GM15510 (cell line): ENCODE measurements around the gene TRIM31.

Experiments used
- POLR2A ChIP-seq: IDR thresholded peaks from 3 replicates; pipeline ENCODE4 v1.6.1; 2011; ENCODE audit warnings: borderline replicate concordance; ENCODE audit not compliant: insufficient read length; ENCODE audit errors: extremely low read depth

Gene TRIM31

DNA sequence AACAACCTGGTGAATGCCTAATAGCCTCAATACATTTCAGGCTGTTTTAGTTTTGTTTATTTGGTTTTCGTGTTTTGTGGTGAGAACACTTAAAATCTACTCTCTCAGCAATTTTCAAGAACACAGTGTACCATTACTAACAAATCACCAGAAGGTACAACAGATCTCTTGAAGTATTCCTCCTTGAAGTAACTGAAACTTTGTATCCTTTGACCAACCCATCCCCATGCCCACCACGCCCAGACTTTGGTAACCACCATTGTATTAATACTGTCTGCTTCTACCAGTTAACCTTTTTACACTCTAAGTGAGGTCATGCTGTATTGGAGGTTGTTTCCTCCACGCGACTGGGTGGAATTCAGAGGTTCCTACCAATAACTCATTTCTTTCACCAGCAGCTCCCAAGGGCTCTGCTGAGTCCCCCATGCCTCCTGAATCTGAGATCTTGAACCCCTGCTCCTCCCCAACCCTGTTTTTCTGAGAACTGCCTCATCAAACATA, 17.3 kb upstream of the TRIM31 start:
- no peak for TF ChIP-seq POLR2A

DNA sequence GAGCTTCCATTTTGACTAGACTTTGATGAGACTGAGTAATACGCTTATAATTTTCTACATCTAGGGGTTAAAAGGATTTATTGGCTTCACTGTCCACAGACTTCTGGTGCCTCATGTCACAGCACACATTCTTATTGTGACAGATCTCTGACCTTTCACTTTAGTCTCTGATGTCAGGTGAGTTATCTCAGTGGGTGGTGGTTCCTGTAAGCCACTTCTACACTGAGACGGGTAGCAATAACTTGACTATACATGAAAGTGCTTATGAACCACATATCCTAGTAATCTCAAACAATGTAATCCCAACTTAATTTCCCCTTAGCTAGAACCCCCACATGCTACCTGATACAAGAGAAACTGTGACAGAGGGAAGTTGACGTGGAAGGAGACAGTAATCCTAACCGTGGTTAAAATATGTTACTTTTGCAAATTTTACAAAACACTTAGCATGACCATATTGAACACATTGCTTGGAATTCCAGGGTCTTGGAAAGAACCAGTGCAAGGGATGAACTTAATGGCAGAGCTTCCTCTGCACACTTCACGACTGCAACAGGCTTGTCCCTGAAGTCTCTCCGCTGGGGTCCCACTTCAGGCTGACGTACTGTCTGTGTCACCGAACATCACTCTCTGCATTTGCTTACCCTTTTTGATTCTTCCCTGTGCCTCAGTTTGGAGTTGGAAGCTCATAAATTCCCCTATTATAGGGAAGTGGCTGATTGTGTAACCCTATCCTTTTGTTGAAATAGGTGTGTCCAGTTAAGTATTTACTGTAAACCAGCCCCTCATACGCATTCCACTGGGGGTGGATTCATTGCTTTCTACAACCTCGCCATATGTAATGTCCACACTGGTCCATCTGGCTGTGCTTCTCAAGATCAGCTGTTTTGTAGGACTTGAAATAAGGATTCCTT, 16.6 kb upstream of the TRIM31 start:
- no peak for TF ChIP-seq POLR2A

DNA sequence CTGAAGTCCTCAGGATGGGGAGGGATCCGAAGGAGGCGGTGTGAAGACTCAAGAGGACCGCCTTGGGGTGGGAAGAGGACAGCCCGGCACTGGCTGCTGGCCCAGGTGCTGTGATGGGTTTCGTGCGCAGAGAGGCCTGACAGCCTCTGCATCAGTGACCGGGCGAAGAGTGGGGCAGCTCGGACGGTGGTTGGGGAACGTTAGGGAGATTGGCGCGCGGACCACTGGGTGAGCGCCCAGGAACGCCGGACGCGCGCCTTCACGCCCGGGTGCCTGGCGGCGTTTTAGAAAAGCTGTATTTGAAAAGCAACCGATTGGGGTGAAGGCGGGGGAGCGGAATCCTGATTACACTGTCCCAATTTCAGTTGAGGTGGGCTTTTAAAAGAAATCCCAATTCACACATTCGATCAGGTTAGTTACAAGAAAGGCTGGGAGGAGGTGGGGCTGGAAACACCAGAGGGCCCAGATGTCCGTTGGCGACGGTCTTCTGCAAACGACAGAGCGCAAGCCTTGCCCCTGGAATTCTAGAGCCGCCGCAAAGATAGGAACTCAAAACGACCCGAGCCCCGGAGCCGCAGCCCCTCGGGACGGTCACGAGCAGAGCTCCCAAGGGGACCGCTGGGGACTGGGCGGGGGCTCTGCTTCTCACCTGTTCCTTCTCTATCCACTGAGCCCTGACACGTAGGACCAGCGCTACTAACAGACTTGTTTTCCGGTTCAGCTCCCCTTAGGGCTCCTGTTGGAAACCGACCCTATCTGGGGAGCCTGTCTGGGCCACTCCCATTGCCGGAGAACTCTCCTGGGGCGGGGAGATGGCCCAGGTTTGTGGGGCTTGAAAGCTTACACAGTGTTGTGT, 14.6 kb upstream of the TRIM31 start:
- no peak for TF ChIP-seq POLR2A

DNA sequence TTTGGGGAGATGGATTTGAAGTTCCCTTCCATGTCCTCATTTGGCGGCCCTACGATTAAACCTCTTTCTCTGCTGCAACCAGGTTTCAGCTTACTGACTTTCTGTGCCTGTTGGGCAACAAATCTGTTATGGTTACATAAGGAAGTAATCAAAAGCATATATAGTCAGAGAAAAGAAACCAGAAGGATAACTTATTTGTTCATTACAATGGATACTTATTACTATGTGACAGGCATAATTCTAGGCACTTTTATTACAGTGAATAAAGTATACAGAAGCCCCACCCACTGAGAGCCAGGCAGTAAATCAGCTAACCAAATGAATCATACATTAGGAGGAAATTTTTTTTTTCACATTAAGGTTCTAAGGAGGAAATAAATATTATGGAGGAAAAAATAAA, 9.6 kb upstream of the TRIM31 start:
- TF ChIP-seq POLR2A = no peak

DNA sequence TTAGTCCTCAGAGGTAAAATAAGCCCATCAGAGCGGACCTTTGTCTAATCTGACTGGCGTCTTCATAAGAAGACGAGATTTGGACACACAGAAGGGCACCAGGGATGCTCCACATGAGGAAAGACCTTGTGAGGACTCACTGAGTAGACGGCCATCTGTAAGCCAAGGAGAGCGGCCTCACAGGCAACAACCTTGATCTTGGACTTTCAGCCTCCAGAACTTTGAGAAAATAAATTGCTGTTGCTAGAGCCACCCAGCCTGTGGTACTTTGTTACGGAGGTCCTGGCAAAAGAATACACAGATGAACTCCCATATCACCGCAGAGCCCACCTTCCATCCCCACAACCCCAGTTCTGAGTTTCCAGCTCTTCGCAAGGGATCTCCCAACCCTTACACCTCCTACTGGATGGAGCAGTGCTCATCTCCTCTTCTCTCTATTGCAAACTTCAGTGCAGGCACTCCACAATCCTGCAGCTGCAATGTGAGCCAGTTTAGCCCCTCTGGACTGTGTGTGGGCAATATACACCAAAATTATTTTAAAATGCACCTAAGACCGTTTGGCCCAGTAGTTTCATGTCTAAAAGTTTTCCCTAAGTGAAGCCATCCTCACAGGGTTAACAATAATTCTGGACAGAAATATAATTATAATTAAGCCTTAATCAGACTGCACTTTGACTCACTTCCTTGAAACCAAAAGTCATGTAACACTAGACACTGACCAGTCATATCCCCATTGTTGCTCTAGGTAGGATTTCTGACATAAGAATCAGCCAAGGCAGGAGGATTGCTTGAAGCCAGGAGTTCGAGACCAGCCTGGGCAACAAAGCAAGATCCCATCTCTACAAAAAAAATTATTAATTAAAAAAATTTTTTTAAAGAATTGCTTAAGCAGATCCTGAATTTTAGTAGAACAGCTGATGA, 8.8 kb upstream of the TRIM31 start:
- no peak for TF ChIP-seq POLR2A

DNA sequence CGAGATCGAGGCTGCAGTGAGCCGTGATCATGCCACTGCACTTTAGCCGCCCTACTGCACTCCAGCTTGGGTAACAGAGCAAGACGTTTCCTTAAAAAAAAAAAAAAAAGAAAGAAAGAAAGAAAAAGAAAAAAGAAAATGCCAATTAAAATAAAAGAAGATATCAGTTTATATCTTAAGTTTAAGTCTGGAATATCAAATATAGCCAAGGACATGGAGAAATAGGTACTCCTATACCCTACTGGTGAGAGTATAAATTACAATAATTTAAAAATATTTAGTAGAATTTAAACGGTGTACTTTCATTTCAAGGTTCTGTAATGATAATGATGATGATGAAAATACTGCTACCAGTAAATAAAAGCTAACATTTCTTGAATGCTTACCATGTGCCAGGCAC, 3.8 kb upstream of the TRIM31 start:
- no peak for TF ChIP-seq POLR2A

DNA sequence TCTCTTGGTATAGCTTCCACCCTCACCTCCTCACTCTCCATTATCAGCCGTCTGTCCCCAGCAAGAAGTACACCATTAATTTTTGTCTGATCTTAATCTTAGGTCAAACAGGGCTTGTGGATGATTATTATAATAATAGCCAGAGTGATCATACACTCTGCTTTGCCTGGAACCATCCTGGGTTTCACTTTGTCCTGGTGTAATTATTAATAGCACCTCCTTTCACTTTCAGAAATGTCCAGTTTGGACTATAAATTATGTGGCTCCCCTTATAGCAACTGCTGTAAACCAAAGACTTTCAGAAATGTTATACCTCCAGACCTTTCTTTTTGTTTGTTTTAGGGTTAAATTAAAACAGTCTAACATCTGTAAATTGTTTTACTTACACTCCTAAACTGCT, 951 bp upstream of the TRIM31 start:
- no peak for TF ChIP-seq POLR2A

DNA sequence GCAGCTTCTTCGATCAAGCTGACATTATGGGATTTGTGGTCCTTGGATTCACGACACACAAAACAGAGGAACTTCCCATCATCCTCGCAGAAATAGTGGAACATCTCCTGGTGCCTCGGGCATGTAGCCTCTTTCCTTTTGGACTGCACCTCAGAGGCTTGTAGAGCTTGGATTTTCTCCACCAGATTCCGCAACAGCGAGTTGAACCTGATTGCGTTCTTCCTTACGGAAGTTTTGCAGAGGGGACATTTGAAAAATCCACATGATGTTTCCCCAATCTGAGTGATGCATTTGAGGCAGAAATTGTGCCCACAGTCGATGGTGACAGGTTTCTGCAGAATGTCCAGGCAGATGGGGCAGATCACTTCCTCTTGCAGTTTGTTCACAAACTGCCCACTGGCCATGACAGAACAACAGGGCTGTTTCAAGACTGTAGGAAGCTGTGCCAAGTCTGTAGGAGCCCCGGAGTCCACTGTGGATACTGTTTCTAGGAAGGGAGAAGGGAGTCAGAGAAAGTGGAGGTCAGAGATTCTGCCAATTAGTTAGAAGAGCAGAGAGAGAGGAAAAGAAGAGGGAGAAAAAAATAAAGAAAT, 392 bp downstream of the TRIM31 start:
- TF ChIP-seq POLR2A = no peak

DNA sequence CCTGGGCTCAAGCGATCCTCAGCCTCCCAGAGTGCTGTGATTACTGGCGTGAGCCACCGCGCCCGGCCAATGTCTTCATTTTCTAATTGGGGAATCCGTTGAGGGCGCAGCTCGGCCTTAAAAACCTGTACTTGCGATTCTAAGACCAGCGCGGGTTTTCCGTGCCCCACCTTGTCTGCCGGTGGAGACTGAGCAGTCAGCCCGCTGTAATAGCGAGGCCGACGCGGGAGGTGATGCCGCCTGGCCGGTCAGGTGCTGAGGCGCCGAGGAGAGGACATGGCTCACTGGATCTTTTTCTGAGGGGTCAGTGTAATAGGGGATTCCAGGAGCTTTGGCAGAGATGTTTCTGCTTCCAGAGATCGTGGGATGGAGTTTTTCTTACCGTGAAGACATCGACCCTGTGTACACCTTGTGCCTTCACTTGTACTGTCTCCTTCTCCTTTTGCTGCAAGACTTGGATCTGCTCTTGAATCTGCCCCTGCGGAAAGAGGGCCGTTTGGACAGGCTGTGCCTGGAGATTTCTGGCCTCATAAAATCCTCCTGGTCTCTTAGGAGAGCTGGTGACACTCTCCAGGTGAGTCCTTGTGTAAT, 1.5 kb downstream of the TRIM31 start:
- no peak for TF ChIP-seq POLR2A

DNA sequence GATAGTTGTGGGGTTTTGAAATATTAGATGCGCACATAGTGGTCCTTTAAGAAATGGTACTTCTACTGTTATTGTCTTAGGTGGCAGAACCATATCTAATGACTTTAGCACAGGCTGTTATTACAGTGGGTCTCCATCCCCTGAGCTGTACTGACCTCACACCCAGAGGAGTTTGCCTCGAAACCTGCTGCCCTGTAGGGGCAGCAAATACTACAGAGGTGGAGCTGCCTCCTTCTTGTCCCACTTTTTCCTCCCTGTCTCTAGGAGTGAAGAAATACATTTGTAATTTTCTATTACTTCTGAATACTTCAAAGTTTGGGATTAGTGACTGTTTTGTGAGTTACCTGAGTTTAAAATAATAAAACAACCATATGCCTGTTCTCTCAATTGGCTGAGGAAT, 8.2 kb downstream of the TRIM31 start:
- TF ChIP-seq POLR2A = no peak

DNA sequence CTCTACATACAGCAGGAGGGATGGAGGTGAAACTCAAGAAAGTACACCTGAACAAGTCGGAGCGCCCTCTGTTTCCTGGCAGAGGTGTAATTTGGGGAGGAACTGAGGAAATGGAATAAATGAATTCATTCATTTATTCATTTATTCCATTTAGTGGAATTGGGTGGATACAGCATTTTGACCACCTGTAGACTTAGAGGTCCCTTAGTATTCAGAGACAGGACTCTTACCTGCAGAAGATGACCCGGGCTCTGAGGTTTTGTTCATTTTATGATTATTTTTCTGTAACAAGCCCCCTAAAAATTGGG, 9.1 kb downstream of the TRIM31 start:
- no peak for TF ChIP-seq POLR2A

DNA sequence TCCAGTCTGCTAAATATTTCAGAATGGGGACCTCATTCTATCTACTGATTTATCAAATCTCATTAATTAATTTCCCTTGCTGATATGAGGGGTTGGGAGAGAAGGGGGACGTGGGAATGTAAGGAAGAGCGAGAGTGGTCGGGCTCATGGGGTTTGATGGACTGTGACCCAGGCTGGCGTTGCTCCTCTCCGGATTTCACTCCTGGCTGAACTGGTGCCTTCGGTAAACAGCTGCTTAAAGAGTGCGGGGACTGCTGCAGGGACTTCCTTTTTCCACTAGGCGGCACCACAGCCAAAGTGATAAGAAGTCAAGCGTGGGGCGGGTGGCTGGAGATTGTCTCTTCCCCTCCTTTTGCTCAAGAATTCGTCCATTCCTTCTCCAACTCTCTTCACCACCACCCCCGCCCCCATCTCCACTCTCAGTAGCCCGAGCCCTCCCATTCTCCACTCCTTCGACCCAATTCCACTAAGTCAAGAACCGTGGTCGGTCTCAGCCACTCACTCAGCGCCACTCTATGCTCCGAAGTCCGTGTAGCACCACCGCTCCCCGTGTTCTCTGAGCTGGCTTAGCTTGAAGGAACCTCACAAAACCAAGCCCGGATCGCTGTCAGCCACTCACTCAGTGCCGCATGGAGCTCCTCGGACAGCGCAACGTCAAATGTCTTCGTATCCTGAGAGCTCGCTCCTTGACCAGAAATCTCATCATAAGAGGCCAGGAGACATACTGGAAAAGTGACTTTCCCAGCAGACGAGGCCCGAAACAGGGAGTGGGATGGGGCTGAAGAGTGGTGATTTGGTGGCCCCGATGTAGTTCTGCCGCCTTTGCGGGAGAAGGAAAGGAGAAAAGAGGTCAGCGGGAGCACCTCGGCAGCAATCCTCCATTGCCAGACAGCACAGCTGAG, 9.7 kb downstream of the TRIM31 start:
- TF ChIP-seq POLR2A = no peak

DNA sequence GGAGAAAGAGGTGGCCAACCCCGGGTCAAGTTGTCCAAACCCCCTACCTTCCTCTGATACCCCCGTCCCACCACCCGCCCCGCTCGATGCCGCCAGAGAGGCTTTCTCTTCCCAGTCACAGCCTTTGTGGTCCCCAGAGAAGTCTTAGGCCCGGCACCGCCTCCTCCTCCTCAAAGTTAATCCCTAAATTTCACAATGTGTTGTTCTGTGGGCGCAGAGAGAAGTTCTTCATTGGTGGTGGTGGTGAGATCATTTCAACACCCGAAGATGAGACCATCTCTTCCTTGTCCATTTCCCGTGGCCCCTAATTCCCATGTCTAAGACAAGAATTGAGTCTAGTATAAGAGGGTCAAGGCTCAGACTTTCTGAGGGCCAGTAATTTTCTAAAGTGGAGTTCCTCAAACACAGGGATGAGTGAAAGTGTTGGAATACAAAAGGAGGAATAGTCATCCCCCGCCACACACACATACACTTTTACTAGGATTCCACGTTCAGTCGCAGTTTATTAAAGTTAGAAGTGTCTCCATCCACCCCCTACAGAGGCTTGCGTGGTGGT, 10.4 kb downstream of the TRIM31 start:
- TF ChIP-seq POLR2A = no peak
